ENCODE data around the gene TFF2.

Gene TFF2

GRCh38 chr21:42384156-42384945 lies 33.6 kb upstream of the TFF2 start:
- no peak for DNase-seq (ENCODE audit: low read depth)

DNA sequence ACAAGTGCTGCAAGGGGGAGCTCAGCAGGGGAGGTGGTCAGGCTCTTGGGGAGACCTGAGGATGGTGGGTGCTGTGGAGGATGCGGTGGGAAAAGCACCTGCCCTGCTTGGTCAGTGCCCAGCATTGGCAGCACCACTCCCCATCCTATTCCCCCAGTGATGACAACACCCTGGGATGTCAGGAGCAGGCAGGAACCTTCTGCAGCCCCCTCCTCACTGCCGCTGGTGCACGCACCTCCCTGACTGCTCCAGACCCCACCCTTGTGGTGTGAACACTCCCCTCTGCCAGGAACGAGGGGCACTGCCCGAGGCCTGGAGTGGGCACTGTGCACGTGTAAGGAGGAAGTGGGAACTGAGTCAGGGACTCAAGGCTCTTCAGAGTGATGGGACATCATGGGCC lies 32.5 kb upstream of the TFF2 start:
- no peak for DNase-seq (ENCODE audit: low read depth)

DNA sequence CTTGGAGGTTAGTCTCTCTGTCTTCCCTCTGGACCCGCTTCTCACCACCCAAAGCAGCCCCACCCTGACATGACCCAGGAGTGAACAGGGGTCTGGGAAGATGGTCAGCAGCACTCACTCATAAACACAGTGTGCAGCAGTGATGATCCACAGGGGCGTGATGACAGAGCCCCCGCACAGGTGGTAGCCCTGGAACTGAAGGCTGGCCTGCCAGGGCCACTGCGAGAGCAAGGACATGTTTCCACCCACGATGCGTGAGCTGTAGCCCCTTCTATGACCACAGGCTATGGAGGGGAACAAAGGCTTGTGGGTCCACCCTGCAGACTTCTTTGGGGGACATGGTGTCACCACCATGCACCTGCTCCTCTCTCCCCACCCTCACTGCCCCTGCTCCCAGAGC lies 32.1 kb upstream of the TFF2 start:
- DNase-seq (ENCODE audit: low read depth): no peak

- no peak for DNase-seq (ENCODE audit: low read depth)
Observed at GRCh38 chr21:42381347-42381984, 30.7 kb upstream of the TFF2 start.

GRCh38 chr21:42379426-42380215 lies 28.8 kb upstream of the TFF2 start:
- no peak for DNase-seq (ENCODE audit: low read depth)

DNA sequence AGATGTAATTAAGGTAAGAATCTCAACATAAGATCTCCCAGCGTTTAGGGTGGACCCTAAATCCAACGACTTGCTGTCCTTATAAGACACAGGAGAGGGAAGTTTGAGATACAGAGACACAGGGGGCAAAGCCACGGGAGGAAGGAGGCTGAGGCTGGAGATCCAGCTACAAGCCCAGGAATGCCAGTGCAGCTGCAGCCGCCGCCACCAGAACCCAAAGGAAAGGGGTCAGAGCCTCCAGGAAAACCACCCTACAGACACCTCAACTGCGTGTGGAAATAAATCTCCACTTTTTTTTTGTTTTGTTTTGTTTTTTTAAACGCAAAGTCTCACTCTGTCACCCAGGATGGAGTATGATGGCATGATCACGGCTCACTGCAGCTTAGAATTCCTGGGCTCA lies 27.6 kb upstream of the TFF2 start:
- DNase-seq (ENCODE audit: low read depth): no peak

DNA sequence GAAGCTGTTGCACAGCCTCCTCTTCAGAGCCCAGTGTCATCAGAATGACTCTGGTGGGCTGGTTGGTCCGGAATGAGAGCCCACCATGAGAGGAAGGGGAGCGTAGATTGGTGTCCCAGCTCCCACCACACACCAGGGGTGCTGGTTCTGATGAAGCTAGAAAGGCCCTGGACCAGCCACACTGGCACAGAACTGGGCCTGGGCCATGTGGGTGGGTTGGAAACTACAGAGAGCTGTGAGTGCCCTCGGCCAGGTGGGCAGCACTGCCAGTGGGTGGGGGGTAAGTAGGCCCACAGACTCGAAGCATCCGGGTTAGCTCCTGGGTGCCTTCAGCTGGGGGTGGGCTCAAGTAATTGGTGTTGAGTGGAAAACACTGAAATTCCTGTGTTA lies 27.2 kb upstream of the TFF2 start:
- DNase-seq (ENCODE audit: low read depth): no peak

- no peak for DNase-seq (ENCODE audit: low read depth)
Observed at GRCh38 chr21:42377211-42377950, 26.6 kb upstream of the TFF2 start.

GRCh38 chr21:42376338-42376982 lies 25.7 kb upstream of the TFF2 start:
- no peak for DNase-seq (ENCODE audit: low read depth)

DNA sequence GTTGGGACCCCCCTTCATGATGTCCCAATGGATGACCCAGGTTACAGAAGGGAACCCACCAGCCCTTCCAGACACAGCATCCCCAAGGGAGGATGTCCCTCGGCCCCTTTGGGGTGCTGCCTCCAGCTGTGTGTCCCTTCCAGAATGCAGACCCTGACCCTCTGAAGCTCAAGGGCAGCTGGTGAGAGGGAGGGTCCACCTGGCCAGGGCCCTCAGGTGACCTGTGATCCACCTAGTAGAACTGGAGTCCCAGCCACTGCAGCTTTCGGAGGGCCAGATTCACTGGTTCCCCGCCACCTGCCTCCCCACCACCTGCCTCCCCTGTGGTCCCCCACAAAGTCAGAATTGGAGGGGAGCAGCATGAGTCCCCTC lies 25.2 kb upstream of the TFF2 start:
- no peak for DNase-seq (ENCODE audit: low read depth)

GRCh38 chr21:42375506-42375905 lies 24.7 kb upstream of the TFF2 start:
- no peak for DNase-seq (ENCODE audit: low read depth)

DNA sequence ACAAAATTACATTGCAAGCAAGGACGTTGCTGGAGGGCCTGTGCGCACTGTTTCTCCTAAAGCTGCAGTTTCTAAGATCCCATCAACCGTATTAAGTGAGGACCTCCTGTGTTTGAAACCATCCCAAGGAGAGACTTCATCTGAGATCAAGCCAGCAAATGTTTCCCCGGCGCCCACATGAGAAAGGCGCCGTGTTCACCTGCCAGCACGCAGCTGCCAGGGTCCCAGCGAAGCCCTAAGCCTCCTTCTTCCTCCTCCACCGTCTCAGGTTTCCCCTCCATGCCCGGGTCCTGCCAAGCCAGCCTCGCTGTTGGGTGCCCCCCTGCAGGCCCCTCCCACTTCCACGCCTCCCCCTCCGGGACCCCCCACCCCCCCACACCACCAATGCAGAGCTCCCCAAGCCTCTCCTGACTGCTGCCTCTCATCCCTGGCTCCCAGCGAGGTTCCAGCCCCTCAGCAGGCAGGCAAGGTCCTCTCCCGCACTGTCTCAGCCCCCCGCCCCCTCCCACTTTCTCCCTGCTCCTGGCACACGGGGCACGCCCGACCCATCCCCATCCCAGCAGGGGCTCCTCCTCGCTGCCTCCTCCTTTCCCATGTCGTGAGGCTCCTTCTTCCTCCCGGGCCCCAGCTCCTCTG lies 24.2 kb upstream of the TFF2 start:
- no peak for DNase-seq (ENCODE audit: low read depth)

DNA sequence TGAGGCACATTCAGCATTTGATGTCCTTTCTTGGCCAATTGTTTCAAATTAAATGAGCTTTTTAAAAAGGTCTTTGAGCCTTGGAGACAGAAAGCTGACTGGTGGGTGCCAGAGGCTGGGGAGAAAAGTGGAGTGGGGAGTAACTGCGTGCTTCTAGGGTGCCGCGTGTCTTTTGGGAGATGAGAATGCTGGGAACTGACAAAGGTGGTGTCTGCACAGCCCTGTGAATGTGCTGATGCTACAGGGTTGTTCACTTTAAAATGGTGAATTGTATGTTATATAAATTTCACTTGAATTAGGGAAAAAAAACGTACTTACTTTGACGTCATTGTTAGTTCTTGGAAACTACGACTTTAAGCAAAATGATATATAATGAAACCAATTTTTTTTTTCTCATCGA lies 23.7 kb upstream of the TFF2 start:
- no peak for DNase-seq (ENCODE audit: low read depth)

- no peak for DNase-seq (ENCODE audit: low read depth)
Observed at GRCh38 chr21:42373908-42374455, 23.2 kb upstream of the TFF2 start.

DNA sequence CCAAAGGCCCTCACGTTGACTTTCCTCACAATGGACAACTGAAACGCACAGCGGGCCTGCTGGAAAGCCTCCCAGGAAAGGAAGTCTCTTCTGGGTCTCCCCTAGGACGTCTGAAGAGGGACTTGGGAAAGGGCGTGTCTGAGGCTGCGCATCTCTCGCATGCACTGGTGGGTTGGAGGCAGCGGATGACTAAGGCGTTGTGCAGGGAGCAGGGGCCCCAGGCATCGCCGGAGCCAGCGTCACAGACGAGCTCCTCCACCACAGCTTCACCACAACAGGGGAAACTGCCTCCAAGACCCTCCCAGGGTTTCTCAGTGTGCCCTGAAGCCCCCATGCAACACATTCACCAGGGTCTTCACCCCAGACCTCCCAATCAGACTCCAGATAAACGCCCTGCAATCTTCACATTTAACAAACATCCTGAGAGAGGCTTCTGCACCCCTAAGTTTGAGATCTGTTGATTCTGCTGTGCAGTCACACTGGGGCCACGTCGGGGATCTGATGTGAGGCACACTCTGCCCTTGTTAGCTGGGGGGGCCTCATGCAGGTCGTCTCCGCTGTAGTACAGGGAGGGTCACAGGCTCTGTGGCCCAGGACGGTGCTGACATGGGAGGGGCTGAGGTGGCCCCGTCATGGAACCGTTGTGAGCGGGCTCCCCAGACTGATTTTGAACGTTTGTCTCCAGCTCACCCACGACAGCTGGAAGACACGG lies 22.6 kb upstream of the TFF2 start:
- no peak for DNase-seq (ENCODE audit: low read depth)

DNA sequence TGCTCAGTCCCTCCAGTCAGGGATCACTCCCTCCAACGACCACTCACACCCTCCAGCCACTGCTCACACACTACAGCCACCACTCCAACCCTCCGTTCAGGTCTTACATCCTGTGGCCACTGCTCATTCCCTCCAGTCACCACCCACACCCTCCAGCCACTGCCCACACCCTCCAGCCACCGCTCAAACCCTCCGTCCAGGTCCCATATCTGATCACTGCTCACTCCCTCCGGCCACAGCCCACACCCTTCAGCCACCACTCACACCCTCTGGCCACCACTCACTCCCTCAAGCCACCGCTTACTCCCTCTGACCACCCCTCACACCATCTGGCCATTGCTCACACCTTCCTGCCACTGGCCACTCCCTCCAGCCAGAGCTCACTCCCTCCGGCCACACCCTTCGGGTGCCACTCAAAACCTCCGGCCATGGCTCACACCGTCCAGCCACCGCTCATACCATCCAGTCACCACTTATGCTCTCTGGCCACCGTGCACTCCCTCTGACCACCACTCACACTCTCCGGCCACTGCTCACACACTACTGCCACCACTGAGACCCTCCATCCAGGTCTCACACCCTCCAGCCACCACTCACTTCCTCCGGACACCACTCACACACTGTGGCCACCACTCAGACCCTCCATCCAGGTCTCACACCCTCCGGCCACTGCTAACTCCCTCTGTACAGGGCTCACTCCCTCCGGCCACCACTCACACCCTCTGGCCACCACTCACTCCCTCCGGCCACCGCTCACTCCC lies 20.3 kb upstream of the TFF2 start:
- no peak for DNase-seq (ENCODE audit: low read depth)

DNA sequence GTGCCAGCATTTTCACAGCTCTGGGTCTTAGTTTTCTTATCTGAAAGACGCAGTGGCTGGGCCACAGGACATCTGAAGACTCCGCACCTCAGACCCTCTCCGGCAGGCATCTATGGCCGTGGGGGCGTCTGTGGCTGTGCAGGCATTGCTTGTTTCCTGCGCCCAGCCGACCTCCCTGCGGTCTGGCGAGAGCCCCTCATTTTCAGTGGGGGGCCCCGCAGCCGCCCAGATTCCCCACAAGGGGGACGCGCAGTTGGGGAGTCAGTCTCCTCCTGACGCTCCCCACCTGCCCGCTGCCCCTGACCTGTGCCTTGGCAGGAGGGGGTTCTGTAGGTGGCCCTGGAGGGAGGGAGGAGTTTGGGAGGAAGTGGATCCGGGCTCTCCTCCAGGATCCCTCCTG lies 19.0 kb upstream of the TFF2 start:
- no peak for DNase-seq (ENCODE audit: low read depth)

- no peak for DNase-seq (ENCODE audit: low read depth)
Observed at GRCh38 chr21:42367367-42368165, 16.8 kb upstream of the TFF2 start.

Data from stimulated activated CD8-positive, alpha-beta memory T cell treated with anti-CD3 and anti-CD28 coated beads, Interleukin-15, amount 100 ng/mL, for 1 hour (primary cell).